HL-60 (cell line): ENCODE measurements around the gene FAM107B.

Source experiments
- GABPA ChIP-seq: IDR thresholded peaks from 2 replicates; pipeline ENCODE4 v1.6.1; 2012; ENCODE audit warnings: low read depth
- TF ChIP-seq, protein P1 (sequence below): IDR thresholded peaks from one replicate; pipeline ENCODE4 v1.5.1; 2011; ENCODE audit warnings: low read length, control low read depth, inconsistent platforms; ENCODE audit not compliant: insufficient read depth

DNA sequence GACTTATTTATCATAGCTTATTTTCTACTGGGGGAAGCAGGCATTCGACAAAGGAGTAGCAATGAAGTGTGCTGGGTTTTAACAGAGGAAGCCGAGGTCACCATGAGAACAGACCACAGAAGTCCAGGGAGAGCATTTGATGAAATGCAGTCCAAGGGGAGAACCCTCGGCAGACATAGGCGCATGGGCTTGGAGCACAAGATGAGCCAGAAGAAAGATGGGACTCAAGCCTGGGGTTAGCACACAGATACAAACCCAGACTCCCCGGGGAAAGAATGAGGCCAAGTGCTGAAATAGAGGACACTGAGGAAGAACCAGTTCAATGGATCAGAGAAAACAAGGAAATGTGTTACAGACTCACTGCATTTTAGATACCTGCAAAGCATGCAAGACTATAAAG lies 209.5 kb downstream of the FAM107B start:
- TF ChIP-seq, protein P1, sequence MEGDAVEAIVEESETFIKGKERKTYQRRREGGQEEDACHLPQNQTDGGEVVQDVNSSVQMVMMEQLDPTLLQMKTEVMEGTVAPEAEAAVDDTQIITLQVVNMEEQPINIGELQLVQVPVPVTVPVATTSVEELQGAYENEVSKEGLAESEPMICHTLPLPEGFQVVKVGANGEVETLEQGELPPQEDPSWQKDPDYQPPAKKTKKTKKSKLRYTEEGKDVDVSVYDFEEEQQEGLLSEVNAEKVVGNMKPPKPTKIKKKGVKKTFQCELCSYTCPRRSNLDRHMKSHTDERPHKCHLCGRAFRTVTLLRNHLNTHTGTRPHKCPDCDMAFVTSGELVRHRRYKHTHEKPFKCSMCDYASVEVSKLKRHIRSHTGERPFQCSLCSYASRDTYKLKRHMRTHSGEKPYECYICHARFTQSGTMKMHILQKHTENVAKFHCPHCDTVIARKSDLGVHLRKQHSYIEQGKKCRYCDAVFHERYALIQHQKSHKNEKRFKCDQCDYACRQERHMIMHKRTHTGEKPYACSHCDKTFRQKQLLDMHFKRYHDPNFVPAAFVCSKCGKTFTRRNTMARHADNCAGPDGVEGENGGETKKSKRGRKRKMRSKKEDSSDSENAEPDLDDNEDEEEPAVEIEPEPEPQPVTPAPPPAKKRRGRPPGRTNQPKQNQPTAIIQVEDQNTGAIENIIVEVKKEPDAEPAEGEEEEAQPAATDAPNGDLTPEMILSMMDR, result no peak
- no peak for TF ChIP-seq GABPA
